Stomach (tissue), 9 donors: ENCODE data around the gene YKT6. TPM values are rescaled to one million over a fixed set of nuclear protein-coding genes. Genes with fewer than 3 reads are reported as not detected.
A peak's percentile ranks its signal among the peaks of the same experiment; 100 is the strongest.

Experiments used
- DNase-seq, 2 donors: peaks; one replicate each; pipeline versions ENCODE4 v3.0.0 to v3.0.0-alpha.2; 2013 to 2019
- H3K27ac ChIP-seq, 5 donors: fragments of 200-600 bp in 4 of 5; sonication (generic) in 4 of 5; one replicate each; pipeline ENCODE4 v1.5.1; 2013 to 2019; ENCODE audit warnings: mild to moderate bottlenecking in 1 of 5, moderate library complexity in 1 of 5
- H3K27me3 ChIP-seq, 3 donors: fragments of 200-600 bp; sonication (generic); one replicate each; pipeline ENCODE4 v1.5.1; 2017 to 2019; ENCODE audit warnings: mixed run types in 1 of 3
- H3K36me3 ChIP-seq, 4 donors: fragments of 200-600 bp; sonication (generic); 1 replicate in 3 of 4; 2 replicates in 1 of 4; pipeline ENCODE4 v1.5.1; 2016 to 2019
- H3K4me1 ChIP-seq, 4 donors: fragments of 200-600 bp; sonication (generic); one replicate each; pipeline ENCODE4 v1.5.1; 2016 to 2019
- H3K4me3 ChIP-seq, 4 donors: fragments of 200-600 bp; sonication (generic) in 3 of 4; one replicate each; pipeline ENCODE4 v1.5.1; 2016 to 2019; ENCODE audit warnings: mild to moderate bottlenecking in 1 of 4
- H3K9me3 ChIP-seq, 4 donors: fragments of 200-600 bp; sonication (generic); one replicate each; pipeline ENCODE4 v1.5.1; 2016 to 2019
- EP300 ChIP-seq: sonication (generic); formaldehyde crosslinking; IDR thresholded peaks from one replicate; pipeline ENCODE4 v1.6.1; 2017; ENCODE audit warnings: antibody characterized with exemption
- POLR2A ChIP-seq, 4 donors: fragments of 450-650 bp; IDR thresholded peaks; one replicate each; pipeline ENCODE4 v1.6.1; 2016; ENCODE audit warnings: antibody characterized with exemption in 4 of 4, control low read depth in 2 of 4, mild to moderate bottlenecking in 1 of 4, moderate library complexity in 1 of 4
- POLR2AphosphoS5 ChIP-seq, 3 donors: sonication (generic); formaldehyde crosslinking; IDR thresholded peaks; one replicate each; pipeline ENCODE4 v1.6.1; 2016; ENCODE audit warnings: antibody characterized with exemption in 3 of 3
- WGBS, 5 donors: extraction: QIAGEN DNeasy Blood & Tissue Kit in 3 of 5; methylation state at CpG; one replicate each; pipeline versions ENCODE4 v1.1.5 to v1.1.7; 2013 to 2018; 5-methylcytosine and 5-hydroxymethylcytosine counted together
- intact Hi-C: fragments of 100-400 bp; cut with DNase I; formaldehyde crosslinking; loops from one replicate; pipeline ENCODE4 v1.15.1; 2023; ENCODE audit warnings: low total_unique reads
- polyA plus RNA-seq, 3 donors: library from polyadenylated mRNA; stranded (reverse); fragments of 200-250 nt; gene quantifications; one replicate each; pipeline ENCODE4 v1.2.3, GENCODE V29; 2013
- total RNA-seq, 5 donors: library from RNA; depleted of rRNA; stranded (reverse); fragments of >200 nt; gene quantifications; one replicate each; pipeline versions ENCODE4 v1.1.0 to v1.2.3, GENCODE V29; 2014 to 2016
- TF ChIP-seq, protein P1 (sequence below), 7 experiments: fragments of 450-650 bp in 4 of 7; fragments of 200-600 bp in 3 of 7; sonication (generic) in 3 of 7; IDR thresholded peaks; one replicate each; pipeline ENCODE4 v1.5.1; 2016 to 2019; ENCODE audit warnings: antibody characterized with exemption in 7 of 7, control low read depth in 2 of 7, mild to moderate bottlenecking in 1 of 7
- donor health status: healthy with polysubstance abuse.
- donor health status: Bipolar disorder and iron deficiency.
- donor health status: healthy.

YKT6 gene
- total and polyA plus RNA-seq, 8 donors: 35.3 to 86.9 (median 52.2) TPM

GRCh38 chr7:44244282-44244681, 43.5 kb downstream of the YKT6 start:
- WGBS, 5 donors: 52 to 70% (median 53%) methylated on average over 7 to 8 of the region's 8 CpGs
- intact Hi-C loops: loop anchor here (10.0 kb wide), 3 partner anchors 61 to 321 kb away; no protein-coding TSS in a partner anchor
- H3K9me3 ChIP-seq: no peaks in the 10 kb centered on the region
- DNase-seq: no peak
- peaks cover 0 to 7% (median 4%) of the 10 kb centered on the region in 4 donors for H3K4me1 ChIP-seq
- TF ChIP-seq POLR2AphosphoS5 (IDR thresholded peaks at IDR 0.05) (no peak), POLR2A (IDR thresholded peaks at IDR 0.05) (no peak)
- TF ChIP-seq, protein P1, sequence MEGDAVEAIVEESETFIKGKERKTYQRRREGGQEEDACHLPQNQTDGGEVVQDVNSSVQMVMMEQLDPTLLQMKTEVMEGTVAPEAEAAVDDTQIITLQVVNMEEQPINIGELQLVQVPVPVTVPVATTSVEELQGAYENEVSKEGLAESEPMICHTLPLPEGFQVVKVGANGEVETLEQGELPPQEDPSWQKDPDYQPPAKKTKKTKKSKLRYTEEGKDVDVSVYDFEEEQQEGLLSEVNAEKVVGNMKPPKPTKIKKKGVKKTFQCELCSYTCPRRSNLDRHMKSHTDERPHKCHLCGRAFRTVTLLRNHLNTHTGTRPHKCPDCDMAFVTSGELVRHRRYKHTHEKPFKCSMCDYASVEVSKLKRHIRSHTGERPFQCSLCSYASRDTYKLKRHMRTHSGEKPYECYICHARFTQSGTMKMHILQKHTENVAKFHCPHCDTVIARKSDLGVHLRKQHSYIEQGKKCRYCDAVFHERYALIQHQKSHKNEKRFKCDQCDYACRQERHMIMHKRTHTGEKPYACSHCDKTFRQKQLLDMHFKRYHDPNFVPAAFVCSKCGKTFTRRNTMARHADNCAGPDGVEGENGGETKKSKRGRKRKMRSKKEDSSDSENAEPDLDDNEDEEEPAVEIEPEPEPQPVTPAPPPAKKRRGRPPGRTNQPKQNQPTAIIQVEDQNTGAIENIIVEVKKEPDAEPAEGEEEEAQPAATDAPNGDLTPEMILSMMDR (IDR thresholded peaks at IDR 0.05): peak in 3 of 7 experiments; percentile 7 to 14 (median 11)
- no peak overlapping the region for H3K4me3 ChIP-seq
- H3K27ac ChIP-seq: no peak overlapping the region
- H3K36me3 ChIP-seq: no peaks in the 10 kb centered on the region
- H3K27me3 ChIP-seq: peaks cover 0 to 11% (median 1%) of the 10 kb centered on the region in 3 donors

- Histone ChIP-seq H3K4me3 (no peak overlapping the region), H3K27me3 (peaks cover 0 to 3% (median 0%) of the 10 kb centered on the region in 3 donors), H3K36me3 (no peaks in the 10 kb centered on the region), H3K9me3 (no peaks in the 10 kb centered on the region), H3K4me1 (peaks cover 0 to under 1% (median 0%) of the 10 kb centered on the region in 4 donors), H3K27ac (no peak overlapping the region)
- TF ChIP-seq, protein P1 (IDR thresholded peaks at IDR 0.05): no peak
- no peak for TF ChIP-seq POLR2A (IDR thresholded peaks at IDR 0.05)
- TF ChIP-seq EP300: no peak
- no peak for TF ChIP-seq POLR2AphosphoS5 (IDR thresholded peaks at IDR 0.05)
- intact Hi-C loops: loop anchor here (10.0 kb wide), 3 partner anchors 58 to 318 kb away; no protein-coding TSS in a partner anchor
- DNase-seq: no peak
- 90 to 94% (median 93%) methylated on average over 7 of the region's 7 CpGs for WGBS, 5 donors
Observed at GRCh38 chr7:44246396-44247113, 45.8 kb downstream of the YKT6 start.

- intact Hi-C loops: loop anchor here (10.0 kb wide), 3 partner anchors 57 to 317 kb away; no protein-coding TSS in a partner anchor
- Histone ChIP-seq H3K36me3 (no peaks in the 10 kb centered on the region), H3K4me1 (no peaks in the 10 kb centered on the region), H3K27ac (no peak overlapping the region), H3K9me3 (no peaks in the 10 kb centered on the region), H3K4me3 (no peak overlapping the region), H3K27me3 (peaks cover 0 to 3% (median 0%) of the 10 kb centered on the region in 3 donors)
- no peak for DNase-seq
- 77 to 85% (median 80%) methylated on average over 10 of the region's 10 CpGs for WGBS, 5 donors
- TF ChIP-seq, protein P1 (IDR thresholded peaks at IDR 0.05): no peak
- TF ChIP-seq EP300: no peak
- no peak for TF ChIP-seq POLR2AphosphoS5 (IDR thresholded peaks at IDR 0.05)
- no peak for TF ChIP-seq POLR2A (IDR thresholded peaks at IDR 0.05)
Observed at GRCh38 chr7:44247868-44248651, 47.3 kb downstream of the YKT6 start.

GRCh38 chr7:44249639-44250234, 49.0 kb downstream of the YKT6 start:
- intact Hi-C loops: loop anchor here (10.0 kb wide), 3 partner anchors 55 to 315 kb away; no protein-coding TSS in a partner anchor
- TF ChIP-seq, protein P1 (IDR thresholded peaks at IDR 0.05): no peak
- TF ChIP-seq POLR2A (IDR thresholded peaks at IDR 0.05) (no peak), EP300 (no peak), POLR2AphosphoS5 (IDR thresholded peaks at IDR 0.05) (no peak)
- WGBS, 5 donors: 77 to 89% (median 82%) methylated on average over 4 to 15 of the region's 15 CpGs
- no peaks in the 10 kb centered on the region for H3K4me1 ChIP-seq
- no peaks in the 10 kb centered on the region for H3K36me3 ChIP-seq
- DNase-seq: no peak
- no peaks in the 10 kb centered on the region for H3K9me3 ChIP-seq
- H3K27me3 ChIP-seq: no peaks in the 10 kb centered on the region
- H3K27ac ChIP-seq: no peak overlapping the region
- no peak overlapping the region for H3K4me3 ChIP-seq
